ENCODE data around the gene MEIS1.

MEIS1 gene

GRCh38 chr2:66445076-66445924, 10.4 kb downstream of the MEIS1 start:
- no peak for FAIRE-seq

GRCh38 chr2:66445925-66446871, 11.3 kb downstream of the MEIS1 start:
- no peak for FAIRE-seq

DNA sequence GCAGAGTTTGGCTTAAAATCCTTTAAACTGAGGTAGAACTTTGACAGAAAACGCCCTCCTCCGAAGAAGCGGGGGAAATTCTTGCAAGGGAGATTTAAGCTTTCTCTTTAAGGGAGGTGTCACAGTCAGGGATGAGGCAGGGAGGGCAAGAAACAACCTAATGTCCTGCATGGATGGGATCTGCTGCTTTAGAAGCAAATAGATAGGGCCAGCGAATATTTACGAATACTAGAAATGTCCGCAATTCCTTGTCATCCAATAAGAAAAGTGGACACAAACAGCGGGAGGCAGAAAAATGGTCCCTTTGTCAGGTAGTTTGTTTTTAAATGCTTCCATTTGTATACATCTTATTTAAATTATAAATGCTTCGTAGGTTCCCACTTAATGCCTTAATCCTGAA, 12.0 kb downstream of the MEIS1 start:
- no peak for FAIRE-seq

DNA sequence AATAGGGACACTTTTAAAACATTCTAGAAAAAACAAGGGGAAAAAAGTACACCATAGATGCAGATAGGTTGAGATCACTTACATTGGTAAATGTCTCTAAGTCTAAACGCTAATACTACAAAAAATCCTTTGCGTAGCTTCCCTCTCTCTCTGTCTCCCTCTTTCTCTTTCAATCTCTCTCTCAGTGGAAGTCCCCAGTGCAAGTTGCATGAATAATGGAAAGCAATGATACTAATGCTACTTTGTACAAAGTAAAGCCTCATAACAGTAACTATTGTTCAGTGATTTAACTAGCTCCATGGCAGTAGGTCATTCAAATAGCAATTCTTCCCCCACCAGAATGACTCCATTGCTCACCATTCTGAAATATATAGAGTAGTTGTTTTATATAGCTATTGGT, 12.8 kb downstream of the MEIS1 start:
- FAIRE-seq = no peak

GRCh38 chr2:66448136-66448991, 13.4 kb downstream of the MEIS1 start:
- FAIRE-seq = peak; percentile 41

DNA sequence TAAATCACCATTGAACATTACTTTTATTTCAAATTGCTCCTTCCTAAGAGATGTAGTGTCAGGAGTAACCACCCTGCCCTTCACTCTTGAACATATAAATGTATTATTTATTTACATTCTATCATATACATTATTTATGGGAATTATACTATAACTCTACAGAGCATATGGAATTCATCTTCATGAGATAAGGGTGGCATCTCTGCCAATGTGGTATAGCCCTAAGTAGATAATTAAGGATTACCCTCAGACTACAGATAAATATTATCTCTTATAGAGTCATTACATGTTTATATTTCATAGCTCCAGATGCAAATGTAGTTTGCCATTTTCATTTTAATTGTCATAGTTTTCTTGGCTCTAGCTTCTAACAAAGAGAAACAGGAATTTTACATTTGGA, 17.3 kb downstream of the MEIS1 start:
- no peak for FAIRE-seq

DNA sequence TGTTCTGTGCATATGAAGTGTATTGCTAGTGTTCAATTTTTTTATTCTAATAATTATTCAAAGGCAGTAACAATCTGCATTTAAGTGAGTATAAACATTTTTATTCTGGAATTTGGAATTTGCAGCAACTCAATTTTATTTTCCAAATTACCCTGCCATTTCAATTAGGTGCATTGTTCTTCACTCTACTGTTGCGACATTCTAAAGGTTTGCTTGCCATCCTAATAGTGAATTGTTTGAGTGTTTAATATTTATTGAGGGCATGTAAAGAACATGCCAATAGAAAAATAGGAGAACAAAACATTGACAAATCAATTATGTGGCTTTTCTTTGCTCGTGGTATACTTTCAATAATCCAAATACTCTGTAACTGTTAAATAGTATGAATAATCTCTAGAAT, 18.0 kb downstream of the MEIS1 start:
- FAIRE-seq = no peak

GRCh38 chr2:66455490-66455889, 20.6 kb downstream of the MEIS1 start:
- FAIRE-seq = no peak

DNA sequence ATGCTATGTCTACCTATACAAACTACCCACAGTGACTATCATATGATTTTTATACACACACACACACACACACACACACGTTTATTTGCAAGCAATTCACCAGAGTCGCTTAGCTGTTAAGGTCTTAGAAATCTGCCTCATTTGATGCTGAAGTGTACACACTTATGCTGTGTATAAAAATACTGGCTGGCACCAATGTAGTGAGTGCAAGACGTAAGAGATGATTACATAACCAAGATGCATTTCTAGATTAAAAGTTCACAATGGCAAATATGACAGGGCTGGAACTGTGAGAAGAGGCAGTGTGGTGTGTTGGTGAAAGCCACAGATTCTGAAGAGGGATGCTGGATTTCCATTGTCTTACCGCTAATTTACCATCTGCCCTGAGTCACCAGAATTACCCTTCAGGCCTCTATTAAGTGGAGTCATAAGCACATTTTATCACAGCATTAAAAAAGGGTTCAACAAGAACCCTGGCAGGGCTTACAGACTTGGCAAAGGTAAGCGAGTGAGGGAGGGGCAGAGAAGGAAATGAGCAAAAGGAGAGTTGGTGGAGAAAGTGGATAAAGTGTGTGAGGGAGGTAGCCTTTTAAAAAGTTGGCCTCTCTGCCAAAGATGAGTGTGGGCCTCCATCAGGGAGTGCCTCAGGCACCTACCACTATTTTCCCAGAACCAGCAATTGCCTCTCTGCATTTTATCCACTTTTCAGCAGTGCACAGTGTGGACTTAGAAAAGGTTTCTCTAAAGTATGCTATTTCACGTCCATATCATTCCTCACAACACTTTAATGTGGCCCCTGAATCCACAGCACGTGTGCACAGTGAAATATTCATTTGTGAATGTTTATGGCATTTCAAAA, 21.5 kb downstream of the MEIS1 start:
- no peak for FAIRE-seq

- FAIRE-seq = no peak
Observed at GRCh38 chr2:66457545-66457944, 22.6 kb downstream of the MEIS1 start.

DNA sequence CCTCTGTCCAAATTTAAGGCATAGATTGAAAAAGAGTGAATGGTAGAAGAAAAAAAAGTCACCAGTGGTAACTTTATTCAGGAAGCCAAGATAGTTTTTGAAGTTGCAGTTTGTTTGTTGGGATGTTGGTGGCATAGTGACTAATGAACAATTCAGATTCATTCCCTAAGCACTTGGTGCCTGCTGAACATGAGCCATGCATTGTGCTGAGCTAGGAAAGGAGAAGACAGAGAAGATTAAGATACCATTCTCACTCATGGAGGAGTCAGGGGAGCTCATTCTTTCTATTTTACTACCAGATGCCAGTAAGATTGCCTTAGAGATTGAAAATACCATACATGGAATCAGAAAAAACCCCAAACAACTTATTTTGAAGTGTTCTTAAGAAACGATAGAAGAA, 25.1 kb downstream of the MEIS1 start:
- FAIRE-seq = no peak

DNA sequence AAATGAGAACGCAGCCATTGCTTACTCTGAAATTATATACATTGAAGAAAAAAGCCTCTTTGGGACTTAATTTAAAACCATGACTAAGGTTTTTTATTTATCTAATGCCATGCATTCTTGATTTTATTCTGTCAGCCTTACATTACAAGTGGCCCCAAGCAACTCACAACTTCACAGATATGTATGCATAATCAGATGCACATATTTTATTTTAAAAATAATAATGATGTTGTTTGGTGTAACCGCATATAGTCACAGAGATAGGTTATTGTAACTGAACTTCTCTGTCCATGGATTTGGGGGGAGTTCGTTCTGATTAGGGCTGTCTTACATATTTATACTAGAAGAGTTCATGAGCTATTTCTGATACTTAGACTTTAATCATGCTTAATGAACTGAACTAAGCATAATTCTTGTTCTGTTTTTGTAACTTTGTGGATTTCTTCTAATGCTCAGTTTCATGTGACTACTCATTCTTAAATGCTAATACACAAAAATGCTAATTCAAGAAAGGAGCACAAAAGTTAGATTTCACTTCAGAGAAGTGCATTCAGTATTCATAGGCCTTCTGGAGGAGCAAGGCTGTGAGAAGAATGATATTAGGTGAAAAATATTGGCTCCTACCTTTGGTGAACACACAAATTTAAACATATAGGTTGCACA, 26.2 kb downstream of the MEIS1 start:
- FAIRE-seq = no peak

- no peak for FAIRE-seq
Observed at GRCh38 chr2:66461664-66462500, 27.0 kb downstream of the MEIS1 start.

DNA sequence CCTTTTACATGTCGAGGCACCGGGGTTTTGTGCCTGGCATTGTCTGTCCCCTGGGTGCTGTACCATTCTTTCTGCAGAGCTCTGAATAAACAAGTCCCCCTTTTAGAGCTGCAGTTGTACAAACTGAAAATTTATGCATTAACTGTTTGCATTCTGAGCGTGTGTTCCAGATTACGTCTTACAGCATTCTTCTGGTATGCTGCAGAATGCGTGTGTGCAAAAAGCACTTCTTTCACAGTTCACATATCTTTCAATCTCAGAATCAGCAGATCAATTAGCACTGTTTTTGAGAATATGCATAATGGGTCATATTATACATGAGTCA, 27.5 kb downstream of the MEIS1 start:
- no peak for FAIRE-seq

GRCh38 chr2:66463206-66463755, 28.4 kb downstream of the MEIS1 start:
- no peak for FAIRE-seq

- FAIRE-seq = peak; percentile 75
Observed at GRCh38 chr2:66464930-66465637, 30.2 kb downstream of the MEIS1 start.

DNA sequence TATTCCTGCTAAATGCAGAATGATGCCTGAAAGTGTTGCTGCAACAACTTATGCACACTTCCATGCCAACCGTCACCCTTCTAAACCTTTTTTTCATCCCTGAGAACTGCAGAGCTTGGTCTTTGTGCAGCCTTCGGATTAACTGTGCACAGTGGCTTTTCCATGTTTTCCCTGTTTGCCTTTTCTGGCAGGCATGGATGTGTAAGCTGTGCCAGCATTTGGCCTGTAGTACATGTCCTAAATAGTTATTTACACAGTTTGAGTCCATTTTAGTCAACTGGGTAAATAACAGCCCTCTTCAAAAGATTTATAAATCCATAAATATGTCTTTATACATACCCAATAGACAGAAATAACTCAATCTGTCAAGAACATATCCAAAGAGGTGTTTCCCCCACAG, 31.5 kb downstream of the MEIS1 start:
- no peak for FAIRE-seq

DNA sequence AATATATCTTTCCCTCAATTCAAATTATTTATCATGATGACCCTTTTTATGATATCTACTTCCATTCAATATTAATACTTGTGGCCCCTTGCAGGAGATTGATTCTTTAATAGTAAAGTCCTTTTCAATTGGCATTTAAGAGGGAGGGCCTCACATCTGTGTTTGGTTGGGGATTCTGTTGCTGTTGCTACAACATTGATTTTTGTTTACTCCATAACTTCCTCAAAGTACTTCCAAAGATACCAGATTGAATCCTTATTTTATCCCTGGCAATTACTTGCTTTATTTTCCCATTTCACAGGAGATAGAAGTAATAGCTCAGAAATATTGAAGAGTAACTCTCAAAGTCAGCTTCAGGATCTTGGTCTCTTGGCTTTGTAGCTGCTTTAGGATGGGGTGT, 32.8 kb downstream of the MEIS1 start:
- FAIRE-seq = no peak

DNA sequence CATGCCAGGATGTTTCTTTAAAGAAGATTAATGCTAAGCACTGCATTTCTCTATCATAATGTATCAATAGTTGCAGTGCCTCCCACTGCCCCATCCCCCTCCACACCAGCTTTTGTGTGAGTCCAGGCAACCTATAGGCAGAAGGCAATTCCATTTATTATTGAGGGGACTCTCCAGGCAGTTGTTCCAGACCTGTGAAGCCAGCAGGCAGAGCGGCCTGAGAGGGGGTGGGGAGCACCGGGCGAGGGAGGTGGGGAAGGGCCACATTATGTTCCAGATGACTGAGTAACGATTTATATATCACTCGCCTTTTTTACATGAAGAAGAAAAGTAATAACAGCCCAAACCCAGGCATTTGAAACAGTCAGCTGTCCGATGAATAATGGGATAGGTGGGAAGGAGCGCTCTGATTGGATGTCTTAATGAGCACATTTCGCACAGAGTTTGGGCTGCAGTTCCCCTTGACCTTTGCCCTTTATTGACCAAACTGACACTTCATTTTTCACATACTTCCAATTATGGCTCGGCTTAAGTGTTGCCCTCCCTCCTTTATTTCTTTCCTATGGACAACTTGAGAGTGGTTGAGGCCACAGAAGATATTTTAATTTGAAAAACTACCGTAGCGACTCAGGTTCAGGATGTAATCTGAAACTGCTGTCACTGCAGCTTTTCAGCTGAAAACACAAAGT, 34.4 kb downstream of the MEIS1 start:
- FAIRE-seq = no peak

Measured in islet of Langerhans (tissue), 1 donor.